ENCODE measurements around the gene STIM1. TPM values are rescaled to one million over a fixed set of nuclear protein-coding genes. Genes with fewer than 3 reads are reported as not detected.

The STIM1 gene
- total RNA-seq, 1 donor: 57.9 TPM

- no peak for TF ChIP-seq CTCF (IDR thresholded peaks at IDR 0.05; ENCODE audit: extremely low read depth, low read depth, low read length)
- peaks cover 11% of the 10 kb centered on the region for H3K79me2 ChIP-seq (ENCODE audit: insufficient read depth, low read length)
- H3K9me3 ChIP-seq (ENCODE audit: low read depth, low read length): no peaks in the 10 kb centered on the region
- no peaks in the 10 kb centered on the region for H4K20me1 ChIP-seq (ENCODE audit: insufficient read depth, low read length)
- H2AFZ ChIP-seq (ENCODE audit: low read length): no peak overlapping the region
- H3K27me3 ChIP-seq (ENCODE audit: insufficient read depth, low read length): no peaks in the 10 kb centered on the region
- H3K27ac ChIP-seq (ENCODE audit: low read depth, low read length): no peak overlapping the region
- H3K36me3 ChIP-seq (ENCODE audit: insufficient read depth, low read length): no peaks in the 10 kb centered on the region
- H3K4me1 ChIP-seq (ENCODE audit: insufficient read depth, low read length): peaks cover 7% of the 10 kb centered on the region
- no peak overlapping the region for H3K4me2 ChIP-seq (ENCODE audit: insufficient read depth, low read length)
- no peak overlapping the region for H3K4me3 ChIP-seq (ENCODE audit: insufficient read depth, low read length)
- DNase-seq (ENCODE audit: insufficient read length, low spot score, missing footprints): no peak
These were observed 9.8 kb upstream of the STIM1 start for GRCh38 chr11:3845670-3846069.

GRCh38 chr11:3849297-3849874 lies 6.1 kb upstream of the STIM1 start:
- Histone ChIP-seq H3K9me3 (ENCODE audit: low read depth, low read length) (no peaks in the 10 kb centered on the region), H3K4me2 (ENCODE audit: insufficient read depth, low read length) (no peak overlapping the region), H4K20me1 (ENCODE audit: insufficient read depth, low read length) (no peaks in the 10 kb centered on the region), H3K4me3 (ENCODE audit: insufficient read depth, low read length) (no peak overlapping the region), H3K36me3 (ENCODE audit: insufficient read depth, low read length) (no peaks in the 10 kb centered on the region), H3K4me1 (ENCODE audit: insufficient read depth, low read length) (peaks cover 2% of the 10 kb centered on the region), H2AFZ (ENCODE audit: low read length) (no peak overlapping the region), H3K27ac (ENCODE audit: low read depth, low read length) (no peak overlapping the region), H3K79me2 (ENCODE audit: insufficient read depth, low read length) (no peaks in the 10 kb centered on the region), H3K27me3 (ENCODE audit: insufficient read depth, low read length) (no peaks in the 10 kb centered on the region)
- DNase-seq (ENCODE audit: insufficient read length, low spot score, missing footprints): peak; percentile 56
- TF ChIP-seq CTCF (IDR thresholded peaks at IDR 0.05; ENCODE audit: extremely low read depth, low read depth, low read length): peak; percentile 76

- no peaks in the 10 kb centered on the region for H3K36me3 ChIP-seq (ENCODE audit: insufficient read depth, low read length)
- H4K20me1 ChIP-seq (ENCODE audit: insufficient read depth, low read length): no peaks in the 10 kb centered on the region
- no peak overlapping the region for H3K4me2 ChIP-seq (ENCODE audit: insufficient read depth, low read length)
- peaks cover 20% of the 10 kb centered on the region for H3K4me1 ChIP-seq (ENCODE audit: insufficient read depth, low read length)
- DNase-seq (ENCODE audit: insufficient read length, low spot score, missing footprints): no peak
- H3K4me3 ChIP-seq (ENCODE audit: insufficient read depth, low read length): no peak overlapping the region
- H3K27me3 ChIP-seq (ENCODE audit: insufficient read depth, low read length): no peaks in the 10 kb centered on the region
- H2AFZ ChIP-seq (ENCODE audit: low read length): no peak overlapping the region
- peaks cover 29% of the 10 kb centered on the region for H3K79me2 ChIP-seq (ENCODE audit: insufficient read depth, low read length)
- TF ChIP-seq CTCF (IDR thresholded peaks at IDR 0.05; ENCODE audit: extremely low read depth, low read depth, low read length): no peak
- no peak overlapping the region for H3K27ac ChIP-seq (ENCODE audit: low read depth, low read length)
- H3K9me3 ChIP-seq (ENCODE audit: low read depth, low read length): no peaks in the 10 kb centered on the region
These were observed 2.0 kb upstream of the STIM1 start for GRCh38 chr11:3853545-3853842.

- Histone ChIP-seq H3K36me3 (ENCODE audit: insufficient read depth, low read length) (no peaks in the 10 kb centered on the region), H2AFZ (ENCODE audit: low read length) (peak overlapping the region; percentile 87), H3K27ac (ENCODE audit: low read depth, low read length) (peak overlapping the region; percentile 13), H3K9me3 (ENCODE audit: low read depth, low read length) (no peaks in the 10 kb centered on the region), H3K79me2 (ENCODE audit: insufficient read depth, low read length) (peaks cover 34% of the 10 kb centered on the region), H4K20me1 (ENCODE audit: insufficient read depth, low read length) (peaks cover under 1% of the 10 kb centered on the region), H3K4me2 (ENCODE audit: insufficient read depth, low read length) (peak overlapping the region; percentile 81), H3K4me1 (ENCODE audit: insufficient read depth, low read length) (peaks cover 20% of the 10 kb centered on the region), H3K4me3 (ENCODE audit: insufficient read depth, low read length) (peak overlapping the region; percentile 96), H3K27me3 (ENCODE audit: insufficient read depth, low read length) (no peaks in the 10 kb centered on the region)
- DNase-seq (ENCODE audit: insufficient read length, low spot score, missing footprints): no peak
- TF ChIP-seq CTCF (IDR thresholded peaks at IDR 0.05; ENCODE audit: extremely low read depth, low read depth, low read length): no peak
These were observed 1.4 kb upstream of the STIM1 start for GRCh38 chr11:3853899-3854659.

Data from osteoblast (primary cell).